HG03469 (cell line): Measurements from ENCODE around the gene PTGDS.
A peak's percentile ranks its signal among the peaks of the same experiment; 100 is the strongest.

Source experiments
- ATAC-seq: cut with Tn5 transposase; IDR thresholded peaks from one replicate; pipeline ENCODE4 v1.9.1; 2021; ENCODE audit warnings: mild to moderate bottlenecking, moderate library complexity, moderate number of reproducible peaks; ENCODE audit not compliant: unreplicated experiment

The PTGDS gene

DNA sequence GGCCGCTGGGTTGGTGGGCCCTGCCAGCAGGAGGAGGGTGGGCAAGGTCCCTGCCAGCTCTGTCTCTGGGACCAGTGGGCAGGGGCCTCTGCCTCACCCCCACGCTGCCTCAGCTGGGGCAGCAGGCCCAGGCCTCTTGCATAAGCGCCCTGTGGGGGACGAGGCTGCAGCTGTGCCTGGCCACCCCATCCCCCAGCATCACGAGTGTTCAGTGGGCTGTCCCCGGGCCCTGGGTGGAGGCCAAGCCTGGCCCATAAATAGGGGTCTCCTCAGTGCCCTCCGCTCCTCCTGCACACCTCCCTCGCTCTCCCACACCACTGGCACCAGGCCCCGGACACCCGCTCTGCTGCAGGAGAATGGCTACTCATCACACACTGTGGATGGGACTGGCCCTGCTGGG is at the start of gene PTGDS:
PTGDS (plus strand) TSS at position 282 of the 400 bp plus-strand sequence; CDS start at position 357, 75 bp downstream.
- no peak for ATAC-seq

DNA sequence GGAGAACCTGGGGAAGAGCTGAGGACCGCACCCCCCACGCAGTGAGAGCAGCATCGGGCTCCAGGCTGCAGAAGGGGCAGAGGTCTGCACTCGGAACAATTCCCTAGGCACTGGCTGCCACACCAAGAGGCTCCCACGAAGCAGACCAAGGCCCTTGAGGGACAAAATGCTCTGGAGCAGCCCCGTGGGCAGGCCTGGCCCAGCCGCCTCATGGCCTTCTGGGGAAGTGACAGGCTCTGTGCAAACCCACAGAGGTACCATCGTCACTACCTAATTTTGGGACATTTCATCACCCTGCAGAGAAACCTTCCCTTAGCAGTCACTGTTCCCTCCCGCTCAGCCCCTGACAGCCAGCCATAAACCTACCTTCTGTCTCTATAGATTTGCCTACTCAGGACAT is 48.7 kb upstream of the PTGDS start:
- ATAC-seq: no peak

GRCh38 chr9:136930014-136930413 is 47.3 kb upstream of the PTGDS start:
- ATAC-seq: no peak

DNA sequence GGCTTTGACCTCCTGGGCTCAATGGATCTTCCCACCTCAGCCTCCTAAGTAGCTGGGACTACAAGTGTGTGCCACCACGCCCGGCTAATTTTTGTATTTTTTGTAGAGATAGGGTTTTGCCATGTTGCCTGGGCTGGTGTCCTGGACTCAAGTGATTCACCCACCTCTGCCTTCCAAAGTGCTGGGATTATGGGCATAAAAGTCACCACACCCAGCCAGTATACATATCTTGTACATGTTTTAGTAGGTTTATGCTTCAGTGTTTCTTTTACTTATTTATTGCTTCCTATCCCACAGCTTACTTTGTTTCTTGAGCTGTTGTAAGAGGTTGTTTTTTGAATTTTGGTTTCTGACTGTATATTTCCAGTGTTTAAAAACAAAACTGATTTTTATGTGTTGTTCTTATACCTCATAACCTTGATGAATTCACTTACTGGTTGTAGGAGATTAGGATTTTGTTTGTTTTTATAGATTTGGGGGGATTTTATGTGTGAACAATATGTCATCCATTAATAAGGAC is 45.6 kb upstream of the PTGDS start:
- ATAC-seq: no peak

GRCh38 chr9:136934277-136934676 is 43.0 kb upstream of the PTGDS start:
- no peak for ATAC-seq

GRCh38 chr9:136935651-136936050 is 41.7 kb upstream of the PTGDS start:
- no peak for ATAC-seq

DNA sequence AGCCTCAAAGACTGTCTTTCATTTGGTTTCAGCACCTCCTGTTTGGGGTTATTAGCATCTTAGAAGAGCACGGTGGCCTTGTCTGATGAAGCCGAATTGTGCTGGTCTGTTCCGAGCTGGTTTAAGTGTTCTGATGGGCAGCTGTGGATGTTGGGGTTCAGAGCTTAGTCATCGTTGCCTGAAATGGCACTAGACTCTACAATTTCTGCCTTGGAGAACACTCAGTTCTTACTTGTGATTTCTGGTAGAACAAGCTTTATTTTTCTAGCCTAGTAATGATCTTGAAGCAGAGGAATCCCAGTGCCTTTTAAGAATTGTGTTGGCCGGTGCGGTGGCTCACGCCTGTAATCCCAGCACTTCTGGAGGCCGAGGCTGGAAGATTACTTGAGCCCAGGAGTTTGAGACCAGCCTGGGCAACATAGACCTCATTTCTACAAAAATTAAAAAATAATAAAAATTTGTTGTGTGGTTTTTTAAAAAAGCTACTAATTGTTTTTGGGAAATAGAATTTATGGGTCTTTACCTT is 40.6 kb upstream of the PTGDS start:
- ATAC-seq: no peak

- no peak for ATAC-seq
Measured at GRCh38 chr9:136937186-136938001, 39.9 kb upstream of the PTGDS start.

GRCh38 chr9:136939431-136939995 is 37.8 kb upstream of the PTGDS start:
- ATAC-seq: no peak

- no peak for ATAC-seq
Measured at GRCh38 chr9:136939996-136940525, 37.2 kb upstream of the PTGDS start.

GRCh38 chr9:136940526-136941230 is 36.6 kb upstream of the PTGDS start:
- ATAC-seq: no peak

GRCh38 chr9:136941231-136942111 is 35.8 kb upstream of the PTGDS start:
- ATAC-seq: no peak

DNA sequence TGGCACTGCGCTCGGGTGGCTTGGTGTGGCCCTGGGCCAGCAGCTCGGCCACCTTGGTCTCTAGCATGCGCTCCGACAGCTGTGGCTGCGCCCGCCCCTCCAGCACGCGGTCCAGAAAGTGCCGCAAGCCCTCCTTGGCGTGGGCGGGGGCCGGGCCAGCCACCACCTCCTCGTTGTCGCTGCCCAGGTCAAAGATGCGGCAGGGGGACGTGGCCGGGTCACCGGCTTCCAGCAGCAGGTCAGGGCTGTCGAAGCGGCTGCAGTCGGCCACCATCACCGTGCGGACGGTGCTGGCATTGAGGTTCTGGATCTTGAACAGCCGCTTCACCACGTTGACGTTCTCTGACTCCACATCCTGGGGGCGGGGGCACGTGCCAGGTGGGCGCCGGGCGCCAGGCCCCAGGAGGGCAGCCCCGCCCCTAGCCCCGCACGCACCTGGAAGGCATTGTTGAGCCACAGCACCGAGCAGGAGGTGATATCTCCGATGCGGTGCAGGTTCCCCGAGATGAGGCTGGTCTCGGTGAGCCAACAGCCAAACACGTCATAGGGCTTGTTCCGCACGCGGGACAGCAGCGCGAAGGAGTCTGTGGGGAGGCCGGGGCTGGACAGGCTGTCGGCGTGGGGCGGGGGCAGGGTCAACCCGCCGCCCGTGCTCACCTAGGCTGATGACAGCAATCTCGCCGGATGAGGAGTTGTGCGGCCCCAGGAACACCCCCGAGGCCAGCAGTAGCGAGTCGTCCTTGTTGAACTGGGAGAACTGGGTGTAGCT is 35.0 kb upstream of the PTGDS start:
- ATAC-seq: no peak

DNA sequence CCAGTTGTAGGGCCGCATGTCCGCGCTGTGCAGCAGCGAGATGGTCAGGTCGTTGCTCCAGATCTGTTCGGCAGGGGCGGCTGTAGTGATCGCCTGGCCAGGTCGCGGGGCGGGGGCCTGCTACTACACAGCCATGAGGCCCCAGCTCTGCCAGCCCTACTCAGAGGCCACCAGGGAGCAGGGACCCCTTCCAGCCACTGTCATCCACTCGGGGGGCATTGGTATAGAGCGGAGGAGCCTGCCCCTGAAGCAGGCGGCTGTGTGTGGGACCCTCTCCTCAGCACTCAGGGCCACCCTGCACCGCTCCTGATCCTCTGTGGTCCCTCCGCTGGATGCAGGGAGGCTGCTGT is 34.4 kb upstream of the PTGDS start:
- no peak for ATAC-seq

- peak; percentile 10 for ATAC-seq
Measured at GRCh38 chr9:136943291-136944211, 33.8 kb upstream of the PTGDS start.

GRCh38 chr9:136944212-136944518 is 33.1 kb upstream of the PTGDS start:
- no peak for ATAC-seq

GRCh38 chr9:136944519-136945332 is 32.6 kb upstream of the PTGDS start, which contains the start of the genes C8G and FBXW5:
Gene C8G (plus strand): TSS chr9:136945243. CDS start chr9:136945321, 78 bp downstream.
Gene FBXW5 (minus strand): TSS chr9:136944738. CDS start chr9:136944083, 655 bp downstream.
- peak; percentile 60 for ATAC-seq
